OCI-LY1 (cell line): ENCODE data around the gene ANKRD11.

ENCODE experiments used
- CTCF ChIP-seq: fragments of 200-600 bp; sonication (generic), shearing (Covaris generic); IDR thresholded peaks from 2 replicates; pipeline ENCODE4 v1.5.1; 2017; ENCODE audit warnings: mild to moderate bottlenecking, antibody characterized with exemption, low read length, moderate library complexity, mixed read lengths
- EZH2 ChIP-seq: fragments of 200-600 bp; sonication (generic), shearing (Covaris generic); IDR thresholded peaks from 2 replicates; pipeline ENCODE4 v1.8.0; 2017; ENCODE audit warnings: borderline replicate concordance, mixed run types, mild to moderate bottlenecking, antibody characterized with exemption, low read length, moderate library complexity, mixed read lengths

- TF ChIP-seq CTCF (no peak), EZH2 (no peak)
These were observed 176.8 kb downstream of the ANKRD11 start for GRCh38 chr16:89313583-89313982.
